Activated T-cell treated with anti-CD3 and anti-CD28 coated beads, Interleukin-2, amount 50 U/mL, for 4 hours (primary cell): ENCODE data around the gene ACOT7. TPM values are rescaled to one million over a fixed set of nuclear protein-coding genes. Genes with fewer than 3 reads are reported as not detected.

Experiments used
- ATAC-seq, 2 donors: fragments of 200-7000 bp; cut with Tn5 transposase; one replicate each; pipeline ENCODE4 v1.10.0; 2021
- DNase-seq: peaks from one replicate; pipeline ENCODE4 v3.0.0-alpha.2; 2020
- H3K27me3 Mint-ChIP-seq: one replicate; pipeline ENCODE4 v1.8.0; 2021; ENCODE audit warnings: low read depth, mixed read lengths
- H3K36me3 Mint-ChIP-seq: one replicate; pipeline ENCODE4 v1.8.0; 2022; ENCODE audit warnings: mixed read lengths; ENCODE audit not compliant: insufficient read depth
- H3K4me1 Mint-ChIP-seq: one replicate; pipeline ENCODE4 v1.8.0; 2021; ENCODE audit warnings: low read depth, mixed read lengths
- H3K4me3 Mint-ChIP-seq: one replicate; pipeline ENCODE4 v1.8.0; 2021; ENCODE audit warnings: mild to moderate bottlenecking, moderate library complexity, mixed read lengths
- H3K9me3 Mint-ChIP-seq: one replicate; pipeline ENCODE4 v1.8.0; 2021; ENCODE audit warnings: mixed read lengths
- total RNA-seq, 3 donors: library from RNA; stranded (reverse); gene quantifications; one replicate each; pipeline ENCODE4 v1.2.1, GENCODE V29; 2021

ACOT7 gene
- total RNA-seq, 3 donors from 2014 or later = 92.8 to 112 (median 101) TPM

- H3K4me3 Mint-ChIP-seq = no peak overlapping the region
- H3K9me3 Mint-ChIP-seq = no peaks in the 10 kb centered on the region
- no peaks in the 10 kb centered on the region for H3K36me3 Mint-ChIP-seq
- DNase-seq (no peak), ATAC-seq (no peak)
- H3K27me3 Mint-ChIP-seq = no peaks in the 10 kb centered on the region
- no peaks in the 10 kb centered on the region for H3K4me1 Mint-ChIP-seq
Observed at GRCh38 chr1:6270401-6270800, 123.2 kb downstream of the ACOT7 start.

- Mint-ChIP-seq H3K27me3 (no peaks in the 10 kb centered on the region), H3K36me3 (no peaks in the 10 kb centered on the region), H3K4me1 (no peaks in the 10 kb centered on the region), H3K4me3 (no peak overlapping the region), H3K9me3 (no peaks in the 10 kb centered on the region)
- no peak for DNase-seq
- ATAC-seq = no peak
Observed at GRCh38 chr1:6269720-6270400, 123.7 kb downstream of the ACOT7 start.

GRCh38 chr1:6269296-6269695 lies 124.3 kb downstream of the ACOT7 start:
- H3K4me1 Mint-ChIP-seq = no peaks in the 10 kb centered on the region
- H3K27me3 Mint-ChIP-seq = no peaks in the 10 kb centered on the region
- no peaks in the 10 kb centered on the region for H3K36me3 Mint-ChIP-seq
- DNase-seq = no peak
- no peaks in the 10 kb centered on the region for H3K9me3 Mint-ChIP-seq
- ATAC-seq = no peak
- no peak overlapping the region for H3K4me3 Mint-ChIP-seq

GRCh38 chr1:6268415-6268814 lies 125.2 kb downstream of the ACOT7 start:
- Mint-ChIP-seq H3K4me1 (no peaks in the 10 kb centered on the region), H3K27me3 (peaks cover 2% of the 10 kb centered on the region), H3K4me3 (no peak overlapping the region), H3K9me3 (no peaks in the 10 kb centered on the region), H3K36me3 (no peaks in the 10 kb centered on the region)
- DNase-seq (no peak), ATAC-seq (no peak)

GRCh38 chr1:6267686-6268322 lies 125.8 kb downstream of the ACOT7 start:
- Mint-ChIP-seq H3K36me3 (no peaks in the 10 kb centered on the region), H3K9me3 (no peaks in the 10 kb centered on the region), H3K27me3 (peaks cover 2% of the 10 kb centered on the region), H3K4me3 (no peak overlapping the region), H3K4me1 (no peaks in the 10 kb centered on the region)
- no peak for ATAC-seq
- no peak for DNase-seq

- no peaks in the 10 kb centered on the region for H3K36me3 Mint-ChIP-seq
- peaks cover 7% of the 10 kb centered on the region for H3K27me3 Mint-ChIP-seq
Observed at GRCh38 chr1:6266641-6267040, 126.9 kb downstream of the ACOT7 start.

GRCh38 chr1:6265151-6265550 lies 128.4 kb downstream of the ACOT7 start:
- ATAC-seq = no peak
- no peaks in the 10 kb centered on the region for H3K36me3 Mint-ChIP-seq
- H3K27me3 Mint-ChIP-seq = peaks cover 7% of the 10 kb centered on the region
- no peak for DNase-seq
- H3K4me1 Mint-ChIP-seq = peaks cover 4% of the 10 kb centered on the region
- no peaks in the 10 kb centered on the region for H3K9me3 Mint-ChIP-seq
- no peak overlapping the region for H3K4me3 Mint-ChIP-seq

More at GRCh38 chr1:6266641-6267040, 126.9 kb downstream of the ACOT7 start:
- Mint-ChIP-seq H3K4me3 (no peak overlapping the region), H3K9me3 (no peaks in the 10 kb centered on the region), H3K4me1 (peaks cover 2% of the 10 kb centered on the region)
- DNase-seq = no peak
- no peak for ATAC-seq

GRCh38 chr1:6263716-6264115 lies 129.9 kb downstream of the ACOT7 start:
- DNase-seq (no peak), ATAC-seq (no peak)
- Mint-ChIP-seq H3K4me1 (peaks cover 4% of the 10 kb centered on the region), H3K36me3 (no peaks in the 10 kb centered on the region), H3K9me3 (no peaks in the 10 kb centered on the region), H3K4me3 (no peak overlapping the region), H3K27me3 (peaks cover 14% of the 10 kb centered on the region)

GRCh38 chr1:6262555-6263420 lies 130.8 kb downstream of the ACOT7 start:
- Mint-ChIP-seq H3K4me3 (no peak overlapping the region), H3K9me3 (no peaks in the 10 kb centered on the region), H3K27me3 (peaks cover 14% of the 10 kb centered on the region), H3K36me3 (no peaks in the 10 kb centered on the region), H3K4me1 (peaks cover 4% of the 10 kb centered on the region)
- no peak for DNase-seq
- ATAC-seq = no peak

GRCh38 chr1:6261615-6261995 lies 132.0 kb downstream of the ACOT7 start:
- no peaks in the 10 kb centered on the region for H3K36me3 Mint-ChIP-seq
- ATAC-seq (no peak), DNase-seq (no peak)
- H3K4me3 Mint-ChIP-seq = peak overlapping the region; percentile 60
- H3K9me3 Mint-ChIP-seq = no peaks in the 10 kb centered on the region
- peaks cover 14% of the 10 kb centered on the region for H3K27me3 Mint-ChIP-seq
- H3K4me1 Mint-ChIP-seq = peaks cover 4% of the 10 kb centered on the region

GRCh38 chr1:6260961-6261614 lies 132.5 kb downstream of the ACOT7 start, which contains the start of gene GPR153:
Gene GPR153, minus strand, starts transcription at chr1:6261098. Its CDS starts 6,193 bp downstream, at chr1:6254905.
- Mint-ChIP-seq H3K27me3 (peaks cover 14% of the 10 kb centered on the region), H3K9me3 (no peaks in the 10 kb centered on the region), H3K36me3 (no peaks in the 10 kb centered on the region), H3K4me1 (peaks cover 4% of the 10 kb centered on the region), H3K4me3 (peak within 1 kb of the TSS; percentile 60)
- ATAC-seq = peak; percentile 77 to 82
- DNase-seq = peak; percentile 58

- no peaks in the 10 kb centered on the region for H3K36me3 Mint-ChIP-seq
- ATAC-seq = peak; percentile 38 to 46
Observed at GRCh38 chr1:6260433-6260934, 133.1 kb downstream of the ACOT7 start.

GRCh38 chr1:6259491-6260362 lies 133.8 kb downstream of the ACOT7 start:
- no peaks in the 10 kb centered on the region for H3K36me3 Mint-ChIP-seq
- peaks cover 4% of the 10 kb centered on the region for H3K4me1 Mint-ChIP-seq
- peak overlapping the region; percentile 38 for H3K4me3 Mint-ChIP-seq
- DNase-seq (peak; percentile 73), ATAC-seq (peak; percentile 51 to 67)
- no peaks in the 10 kb centered on the region for H3K9me3 Mint-ChIP-seq
- H3K27me3 Mint-ChIP-seq = peaks cover 14% of the 10 kb centered on the region

More at GRCh38 chr1:6260433-6260934, 133.1 kb downstream of the ACOT7 start:
- peaks cover 14% of the 10 kb centered on the region for H3K27me3 Mint-ChIP-seq
- no peak overlapping the region for H3K4me3 Mint-ChIP-seq
- H3K4me1 Mint-ChIP-seq = peaks cover 4% of the 10 kb centered on the region
- H3K9me3 Mint-ChIP-seq = no peaks in the 10 kb centered on the region
- DNase-seq = no peak
